HFFc6 (cell line): ENCODE data around the gene IL21. TPM values are rescaled to one million over a fixed set of nuclear protein-coding genes. Genes with fewer than 3 reads are reported as not detected.
A peak's percentile ranks its signal among the peaks of the same experiment; 100 is the strongest.
"Not testable (repeated sequence)": the region's sequence is repeated elsewhere in the genome, so short reads cannot be mapped to it uniquely, and the experiment has no call there.

ENCODE experiments used
- DNase-seq: peaks from one replicate; pipeline ENCODE4 v3.0.0-alpha.2; 2018
- H3K27ac Mint-ChIP-seq: 2 replicates; pipeline ENCODE4 v1.8.0; 2020; ENCODE audit warnings: mild to moderate bottlenecking, mixed read lengths
- H3K27me3 Mint-ChIP-seq: 2 replicates; pipeline ENCODE4 v1.8.0; 2021; ENCODE audit warnings: mild to moderate bottlenecking, moderate library complexity, mixed read lengths; ENCODE audit not compliant: insufficient read depth
- H3K36me3 Mint-ChIP-seq: 2 replicates; pipeline ENCODE4 v1.8.0; 2021; ENCODE audit warnings: low read depth, mixed read lengths
- H3K4me1 Mint-ChIP-seq: 2 replicates; pipeline ENCODE4 v1.8.0; 2020; ENCODE audit warnings: low read depth, mixed read lengths
- H3K4me3 Mint-ChIP-seq: 2 replicates; pipeline ENCODE4 v1.8.0; 2020; ENCODE audit warnings: mild to moderate bottlenecking, moderate library complexity, mixed read lengths
- H3K9me3 Mint-ChIP-seq: 2 replicates; pipeline ENCODE4 v1.8.0; 2020; ENCODE audit warnings: mild to moderate bottlenecking, mixed read lengths
- CTCF ChIP-seq: fragments of 200-600 bp; sonication (generic); IDR thresholded peaks from 2 replicates; pipeline ENCODE4 v1.5.0; 2021; ENCODE audit warnings: antibody characterized with exemption, mild to moderate bottlenecking
- total RNA-seq, 6 experiments: library from RNA; stranded (reverse); fragmentation: NEBNext Ultra II Directional; extraction: Animal tissue kit (Norgen Biotek cat#: 25700); gene quantifications; 2 replicates in 1 of 6; 3 replicates in 5 of 6; pipeline ENCODE4 v1.2.3, GENCODE V29; 2021

IL21 gene
- total RNA-seq, 6 experiments from 2014 or later: not detected

GRCh38 chr4:122576261-122577188 is 44.3 kb downstream of the IL21 start:
- peak; percentile 81 for TF ChIP-seq CTCF
- no peaks in the 10 kb centered on the region; the same call in 1 of the 2 replicates for H3K9me3 Mint-ChIP-seq
- H3K27me3 Mint-ChIP-seq: peaks cover 7% of the 10 kb centered on the region
- no peaks in the 10 kb centered on the region for H3K36me3 Mint-ChIP-seq
- no peak overlapping the region for H3K27ac Mint-ChIP-seq
- peak; percentile 57 for DNase-seq
- no peak overlapping the region for H3K4me3 Mint-ChIP-seq
- no peaks in the 10 kb centered on the region for H3K4me1 Mint-ChIP-seq

- not testable (repeated sequence) for H3K27ac Mint-ChIP-seq, H3K36me3 Mint-ChIP-seq, H3K9me3 Mint-ChIP-seq, H3K4me1 Mint-ChIP-seq, H3K4me3 Mint-ChIP-seq, DNase-seq
- peaks cover 10% of the 10 kb centered on the region for H3K27me3 Mint-ChIP-seq
Observed at GRCh38 chr4:122574347-122574746, 46.5 kb downstream of the IL21 start.

- no peak for DNase-seq
- peaks cover 1% of the 10 kb centered on the region; the same call in 1 of the 2 replicates for H3K27me3 Mint-ChIP-seq
- H3K4me3 Mint-ChIP-seq: no peak overlapping the region
- H3K4me1 Mint-ChIP-seq: no peaks in the 10 kb centered on the region
- no peak for TF ChIP-seq CTCF
- H3K9me3 Mint-ChIP-seq: no peaks in the 10 kb centered on the region; the same call in 1 of the 2 replicates
- no peaks in the 10 kb centered on the region for H3K36me3 Mint-ChIP-seq
- H3K27ac Mint-ChIP-seq: no peak overlapping the region
Observed at GRCh38 chr4:122562449-122562848, 58.4 kb downstream of the IL21 start.

Other genes starting within 250 kb of the IL21 start
- gene ADAD1, start 242.1 kb downstream of the IL21 start, total RNA-seq: not detected
- gene IL2, start 164.3 kb downstream of the IL21 start, total RNA-seq: not detected
- 1 to 10 TPM; 2.0 to 3.1 (median 2.4) TPM for gene BBS12, start 111.6 kb upstream of the IL21 start, total RNA-seq
- 100 to 1,000 TPM; 370 to 442 (median 389) TPM for gene FGF2, start 205.8 kb upstream of the IL21 start, total RNA-seq